Type B pancreatic cell (in vitro differentiated cells): ENCODE measurements around the gene PRKCE. TPM values are rescaled to one million over a fixed set of nuclear protein-coding genes. Genes with fewer than 3 reads are reported as not detected.
A peak's percentile ranks its signal among the peaks of the same experiment; 100 is the strongest.

Experiments used
- DNase-seq: peaks from one replicate; pipeline ENCODE4 v3.0.0; 2021; ENCODE audit warnings: mixed read lengths; ENCODE audit not compliant: unreplicated experiment; ENCODE audit errors: extremely low spot score
- H3K27ac Mint-ChIP-seq: 2 replicates; pipeline ENCODE4 v1.8.0; 2021; ENCODE audit warnings: mild to moderate bottlenecking, mixed read lengths
- H3K27me3 Mint-ChIP-seq: 2 replicates; pipeline ENCODE4 v1.8.0; 2021; ENCODE audit warnings: mixed read lengths
- H3K36me3 Mint-ChIP-seq: 2 replicates; pipeline ENCODE4 v1.8.0; 2021; ENCODE audit warnings: mixed read lengths
- H3K4me1 Mint-ChIP-seq: one replicate; pipeline ENCODE4 v1.8.0; 2021; ENCODE audit warnings: mixed read lengths; ENCODE audit not compliant: unreplicated experiment
- H3K4me3 Mint-ChIP-seq: 2 replicates; pipeline ENCODE4 v1.8.0; 2021; ENCODE audit warnings: mild to moderate bottlenecking, mixed read lengths
- H3K9me3 Mint-ChIP-seq: 2 replicates; pipeline ENCODE4 v1.8.0; 2021; ENCODE audit warnings: mixed read lengths
- CTCF ChIP-seq: fragments of 200-600 bp; sonication (generic); conservative IDR thresholded peaks from 2 replicates; pipeline ENCODE4 v1.5.0; 2021; ENCODE audit warnings: antibody characterized with exemption, mild to moderate bottlenecking
- total RNA-seq: library from RNA; stranded (reverse); gene quantifications from 2 replicates; pipeline ENCODE4 v1.2.1, GENCODE V29; 2021; ENCODE audit warnings: low replicate concordance

The PRKCE gene
- total RNA-seq, 1 donor from 2014 or later, result 21.2 TPM

GRCh38 chr2:45834858-45835257 lies 183.4 kb downstream of the PRKCE start:
- no peak for DNase-seq
- no peak overlapping the region for H3K27ac Mint-ChIP-seq
- H3K9me3 Mint-ChIP-seq, result peaks cover 15% of the 10 kb centered on the region
- peaks cover 8% of the 10 kb centered on the region for H3K27me3 Mint-ChIP-seq
- peaks cover 22% of the 10 kb centered on the region for H3K4me1 Mint-ChIP-seq
- no peak for TF ChIP-seq CTCF
- peaks cover 6% of the 10 kb centered on the region for H3K36me3 Mint-ChIP-seq
- no peak overlapping the region for H3K4me3 Mint-ChIP-seq

GRCh38 chr2:45836316-45836715 lies 184.8 kb downstream of the PRKCE start:
- no peaks in the 10 kb centered on the region for H3K36me3 Mint-ChIP-seq
- H3K27ac Mint-ChIP-seq, result no peak overlapping the region
- DNase-seq, result no peak

GRCh38 chr2:45836740-45837139 lies 185.3 kb downstream of the PRKCE start:
- Mint-ChIP-seq H3K36me3 (no peaks in the 10 kb centered on the region), H3K27ac (no peak overlapping the region), H3K4me1 (peaks cover 34% of the 10 kb centered on the region), H3K9me3 (no peaks in the 10 kb centered on the region), H3K4me3 (no peak overlapping the region), H3K27me3 (peaks cover 16% of the 10 kb centered on the region)
- TF ChIP-seq CTCF, result no peak
- DNase-seq, result no peak

More at GRCh38 chr2:45836316-45836715, 184.8 kb downstream of the PRKCE start:
- Mint-ChIP-seq H3K4me1 (peaks cover 31% of the 10 kb centered on the region), H3K9me3 (peaks cover 2% of the 10 kb centered on the region), H3K27me3 (peaks cover 13% of the 10 kb centered on the region), H3K4me3 (no peak overlapping the region)
- no peak for TF ChIP-seq CTCF

GRCh38 chr2:45837812-45838341 lies 186.4 kb downstream of the PRKCE start:
- H3K36me3 Mint-ChIP-seq, result no peaks in the 10 kb centered on the region

GRCh38 chr2:45839508-45840251 lies 188.2 kb downstream of the PRKCE start:
- Mint-ChIP-seq H3K4me3 (no peak overlapping the region), H3K4me1 (peaks cover 40% of the 10 kb centered on the region), H3K27me3 (peaks cover 14% of the 10 kb centered on the region), H3K36me3 (no peaks in the 10 kb centered on the region), H3K27ac (peak overlapping the region; percentile 18), H3K9me3 (no peaks in the 10 kb centered on the region)
- TF ChIP-seq CTCF, result no peak
- DNase-seq, result no peak

More at GRCh38 chr2:45837812-45838341, 186.4 kb downstream of the PRKCE start:
- peaks cover 17% of the 10 kb centered on the region for H3K27me3 Mint-ChIP-seq
- H3K4me1 Mint-ChIP-seq, result peaks cover 39% of the 10 kb centered on the region
- DNase-seq, result no peak
- no peaks in the 10 kb centered on the region for H3K9me3 Mint-ChIP-seq
- no peak overlapping the region for H3K4me3 Mint-ChIP-seq
- no peak overlapping the region for H3K27ac Mint-ChIP-seq
- TF ChIP-seq CTCF, result no peak
